ENCODE measurements around the gene MCTP1.

DNA sequence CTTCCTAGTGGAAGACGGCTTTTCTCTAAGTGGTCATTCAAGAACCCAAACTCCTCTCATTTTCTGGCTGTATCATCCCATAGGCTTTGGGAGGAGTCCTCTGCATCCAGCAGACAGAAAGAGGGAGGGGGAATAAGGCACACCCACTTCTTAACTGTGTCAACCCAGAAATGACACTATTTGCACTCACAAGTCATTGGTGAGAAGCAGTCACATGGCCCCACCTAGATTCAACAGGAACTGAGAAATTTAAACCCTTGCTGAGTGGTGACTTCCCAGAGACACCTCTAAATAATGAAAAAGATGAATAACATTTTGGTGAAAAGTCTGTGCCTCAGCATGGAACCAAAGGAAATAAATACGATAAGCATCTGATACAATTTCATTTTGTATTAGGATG, 120.0 kb downstream of the MCTP1 start:
- TF ChIP-seq, protein P1, sequence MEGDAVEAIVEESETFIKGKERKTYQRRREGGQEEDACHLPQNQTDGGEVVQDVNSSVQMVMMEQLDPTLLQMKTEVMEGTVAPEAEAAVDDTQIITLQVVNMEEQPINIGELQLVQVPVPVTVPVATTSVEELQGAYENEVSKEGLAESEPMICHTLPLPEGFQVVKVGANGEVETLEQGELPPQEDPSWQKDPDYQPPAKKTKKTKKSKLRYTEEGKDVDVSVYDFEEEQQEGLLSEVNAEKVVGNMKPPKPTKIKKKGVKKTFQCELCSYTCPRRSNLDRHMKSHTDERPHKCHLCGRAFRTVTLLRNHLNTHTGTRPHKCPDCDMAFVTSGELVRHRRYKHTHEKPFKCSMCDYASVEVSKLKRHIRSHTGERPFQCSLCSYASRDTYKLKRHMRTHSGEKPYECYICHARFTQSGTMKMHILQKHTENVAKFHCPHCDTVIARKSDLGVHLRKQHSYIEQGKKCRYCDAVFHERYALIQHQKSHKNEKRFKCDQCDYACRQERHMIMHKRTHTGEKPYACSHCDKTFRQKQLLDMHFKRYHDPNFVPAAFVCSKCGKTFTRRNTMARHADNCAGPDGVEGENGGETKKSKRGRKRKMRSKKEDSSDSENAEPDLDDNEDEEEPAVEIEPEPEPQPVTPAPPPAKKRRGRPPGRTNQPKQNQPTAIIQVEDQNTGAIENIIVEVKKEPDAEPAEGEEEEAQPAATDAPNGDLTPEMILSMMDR (IDR thresholded peaks at IDR 0.05 in 4 of 5, conservative IDR thresholded peaks at IDR 0.05 in 1 of 5) = no peak
- TF ChIP-seq POLR2A (IDR thresholded peaks at IDR 0.05) = no peak
